ENCODE results near the gene AGR2.

Gene AGR2

GRCh38 chr7:16812542-16813231 lies 7.9 kb upstream of the AGR2 start:
- Histone ChIP-seq H3K4me1 (ENCODE audit: control insufficient read depth, insufficient read depth, low read length, poor library complexity, severe bottlenecking) (no peaks in the 10 kb centered on the region), H3K27ac (ENCODE audit: low read depth, low read length, severe bottlenecking) (no peak overlapping the region), H3K36me3 (ENCODE audit: control insufficient read depth, insufficient read depth, low read length) (no peaks in the 10 kb centered on the region), H3K9me3 (ENCODE audit: control insufficient read depth, low read length) (no peaks in the 10 kb centered on the region), H3K4me3 (ENCODE audit: extremely low read depth, insufficient read depth, low read length, poor library complexity, severe bottlenecking) (no peak overlapping the region)
- 100% methylated on average over 1 of the region's 4 CpGs for WGBS, 2 experiments (ENCODE audit: insufficient coverage in 2 of 2)

GRCh38 chr7:16811551-16811950 lies 6.8 kb upstream of the AGR2 start:
- H3K4me1 ChIP-seq (ENCODE audit: control insufficient read depth, insufficient read depth, low read length, poor library complexity, severe bottlenecking) = no peaks in the 10 kb centered on the region
- H3K9me3 ChIP-seq (ENCODE audit: control insufficient read depth, low read length) = no peaks in the 10 kb centered on the region
- no peaks in the 10 kb centered on the region for H3K36me3 ChIP-seq (ENCODE audit: control insufficient read depth, insufficient read depth, low read length)
- no peak overlapping the region for H3K4me3 ChIP-seq (ENCODE audit: extremely low read depth, insufficient read depth, low read length, poor library complexity, severe bottlenecking)
- WGBS, 2 experiments (ENCODE audit: insufficient coverage in 2 of 2) = no CpG with 5 or more reads among the region's 2 CpGs
- no peak overlapping the region for H3K27ac ChIP-seq (ENCODE audit: low read depth, low read length, severe bottlenecking)

GRCh38 chr7:16810573-16810972 lies 5.8 kb upstream of the AGR2 start:
- no peaks in the 10 kb centered on the region for H3K9me3 ChIP-seq (ENCODE audit: control insufficient read depth, low read length)
- WGBS, 2 experiments (ENCODE audit: insufficient coverage in 2 of 2) = 87 to 96% methylated on average over 4 to 5 of the region's 5 CpGs

GRCh38 chr7:16810112-16810511 lies 5.3 kb upstream of the AGR2 start:
- WGBS, 2 experiments (ENCODE audit: insufficient coverage in 2 of 2) = 70 to 100% methylated on average over 1 of the region's 2 CpGs
- no peak overlapping the region for H3K27ac ChIP-seq (ENCODE audit: low read depth, low read length, severe bottlenecking)
- no peaks in the 10 kb centered on the region for H3K4me1 ChIP-seq (ENCODE audit: control insufficient read depth, insufficient read depth, low read length, poor library complexity, severe bottlenecking)
- H3K36me3 ChIP-seq (ENCODE audit: control insufficient read depth, insufficient read depth, low read length) = no peaks in the 10 kb centered on the region
- H3K9me3 ChIP-seq (ENCODE audit: control insufficient read depth, low read length) = no peaks in the 10 kb centered on the region
- H3K4me3 ChIP-seq (ENCODE audit: extremely low read depth, insufficient read depth, low read length, poor library complexity, severe bottlenecking) = no peak overlapping the region

More at GRCh38 chr7:16810573-16810972, 5.8 kb upstream of the AGR2 start:
- Histone ChIP-seq H3K4me1 (ENCODE audit: control insufficient read depth, insufficient read depth, low read length, poor library complexity, severe bottlenecking) (no peaks in the 10 kb centered on the region), H3K27ac (ENCODE audit: low read depth, low read length, severe bottlenecking) (no peak overlapping the region), H3K4me3 (ENCODE audit: extremely low read depth, insufficient read depth, low read length, poor library complexity, severe bottlenecking) (no peak overlapping the region), H3K36me3 (ENCODE audit: control insufficient read depth, insufficient read depth, low read length) (no peaks in the 10 kb centered on the region)

- no peak overlapping the region for H3K27ac ChIP-seq (ENCODE audit: low read depth, low read length, severe bottlenecking)
- no peak overlapping the region for H3K4me3 ChIP-seq (ENCODE audit: extremely low read depth, insufficient read depth, low read length, poor library complexity, severe bottlenecking)
- WGBS, 2 experiments (ENCODE audit: insufficient coverage in 2 of 2) = 92% methylated on average over 2 of the region's 3 CpGs; no CpG with 5 or more reads in 1 of the 2 experiments
- H3K4me1 ChIP-seq (ENCODE audit: control insufficient read depth, insufficient read depth, low read length, poor library complexity, severe bottlenecking) = no peaks in the 10 kb centered on the region
- no peaks in the 10 kb centered on the region for H3K9me3 ChIP-seq (ENCODE audit: control insufficient read depth, low read length)
- H3K36me3 ChIP-seq (ENCODE audit: control insufficient read depth, insufficient read depth, low read length) = no peaks in the 10 kb centered on the region
These were observed 642 bp upstream of the AGR2 start for GRCh38 chr7:16805441-16805840.

- WGBS, 2 experiments (ENCODE audit: insufficient coverage in 2 of 2) = 93% methylated on average over 5 to 6 of the region's 7 CpGs
- Histone ChIP-seq H3K36me3 (ENCODE audit: control insufficient read depth, insufficient read depth, low read length) (no peaks in the 10 kb centered on the region), H3K4me3 (ENCODE audit: extremely low read depth, insufficient read depth, low read length, poor library complexity, severe bottlenecking) (no peak overlapping the region), H3K4me1 (ENCODE audit: control insufficient read depth, insufficient read depth, low read length, poor library complexity, severe bottlenecking) (no peaks in the 10 kb centered on the region), H3K9me3 (ENCODE audit: control insufficient read depth, low read length) (no peaks in the 10 kb centered on the region), H3K27ac (ENCODE audit: low read depth, low read length, severe bottlenecking) (no peak overlapping the region)
These were observed 722 bp downstream of the AGR2 start for GRCh38 chr7:16803881-16804673.

GRCh38 chr7:16803125-16803524 lies 1.7 kb downstream of the AGR2 start:
- H3K9me3 ChIP-seq (ENCODE audit: control insufficient read depth, low read length) = no peaks in the 10 kb centered on the region
- no peaks in the 10 kb centered on the region for H3K36me3 ChIP-seq (ENCODE audit: control insufficient read depth, insufficient read depth, low read length)
- H3K27ac ChIP-seq (ENCODE audit: low read depth, low read length, severe bottlenecking) = no peak overlapping the region
- no peak overlapping the region for H3K4me3 ChIP-seq (ENCODE audit: extremely low read depth, insufficient read depth, low read length, poor library complexity, severe bottlenecking)
- H3K4me1 ChIP-seq (ENCODE audit: control insufficient read depth, insufficient read depth, low read length, poor library complexity, severe bottlenecking) = no peaks in the 10 kb centered on the region
- 90 to 100% methylated on average over 2 of the region's 4 CpGs for WGBS, 2 experiments (ENCODE audit: insufficient coverage in 2 of 2)

GRCh38 chr7:16801579-16801978 lies 3.2 kb downstream of the AGR2 start:
- H3K36me3 ChIP-seq (ENCODE audit: control insufficient read depth, insufficient read depth, low read length) = no peaks in the 10 kb centered on the region
- WGBS, 2 experiments (ENCODE audit: insufficient coverage in 2 of 2) = 89 to 94% methylated on average over 4 of the region's 4 CpGs
- no peak overlapping the region for H3K4me3 ChIP-seq (ENCODE audit: extremely low read depth, insufficient read depth, low read length, poor library complexity, severe bottlenecking)
- no peaks in the 10 kb centered on the region for H3K9me3 ChIP-seq (ENCODE audit: control insufficient read depth, low read length)
- H3K4me1 ChIP-seq (ENCODE audit: control insufficient read depth, insufficient read depth, low read length, poor library complexity, severe bottlenecking) = no peaks in the 10 kb centered on the region
- H3K27ac ChIP-seq (ENCODE audit: low read depth, low read length, severe bottlenecking) = no peak overlapping the region

- H3K4me3 ChIP-seq (ENCODE audit: extremely low read depth, insufficient read depth, low read length, poor library complexity, severe bottlenecking) = no peak overlapping the region
- H3K9me3 ChIP-seq (ENCODE audit: control insufficient read depth, low read length) = no peaks in the 10 kb centered on the region
- H3K36me3 ChIP-seq (ENCODE audit: control insufficient read depth, insufficient read depth, low read length) = no peaks in the 10 kb centered on the region
- H3K4me1 ChIP-seq (ENCODE audit: control insufficient read depth, insufficient read depth, low read length, poor library complexity, severe bottlenecking) = no peaks in the 10 kb centered on the region
- no peak overlapping the region for H3K27ac ChIP-seq (ENCODE audit: low read depth, low read length, severe bottlenecking)
These were observed 3.7 kb downstream of the AGR2 start for GRCh38 chr7:16801111-16801542.

GRCh38 chr7:16795624-16796023 lies 9.2 kb downstream of the AGR2 start:
- no peaks in the 10 kb centered on the region for H3K4me1 ChIP-seq (ENCODE audit: control insufficient read depth, insufficient read depth, low read length, poor library complexity, severe bottlenecking)
- H3K27ac ChIP-seq (ENCODE audit: low read depth, low read length, severe bottlenecking) = no peak overlapping the region
- no peaks in the 10 kb centered on the region for H3K9me3 ChIP-seq (ENCODE audit: control insufficient read depth, low read length)
- 70 to 75% methylated on average over 4 to 5 of the region's 6 CpGs for WGBS, 2 experiments (ENCODE audit: insufficient coverage in 2 of 2)
- no peaks in the 10 kb centered on the region for H3K36me3 ChIP-seq (ENCODE audit: control insufficient read depth, insufficient read depth, low read length)
- no peak overlapping the region for H3K4me3 ChIP-seq (ENCODE audit: extremely low read depth, insufficient read depth, low read length, poor library complexity, severe bottlenecking)

GRCh38 chr7:16794986-16795385 lies 9.8 kb downstream of the AGR2 start:
- Histone ChIP-seq H3K9me3 (ENCODE audit: control insufficient read depth, low read length) (no peaks in the 10 kb centered on the region), H3K4me1 (ENCODE audit: control insufficient read depth, insufficient read depth, low read length, poor library complexity, severe bottlenecking) (no peaks in the 10 kb centered on the region), H3K4me3 (ENCODE audit: extremely low read depth, insufficient read depth, low read length, poor library complexity, severe bottlenecking) (no peak overlapping the region), H3K27ac (ENCODE audit: low read depth, low read length, severe bottlenecking) (no peak overlapping the region), H3K36me3 (ENCODE audit: control insufficient read depth, insufficient read depth, low read length) (no peaks in the 10 kb centered on the region)
- WGBS, 2 experiments (ENCODE audit: insufficient coverage in 2 of 2) = 81 to 93% methylated on average over 2 of the region's 3 CpGs
